HG03558 (cell line): ENCODE measurements around the gene COL8A2.
A peak's percentile ranks its signal among the peaks of the same experiment; 100 is the strongest.

Experiments used
- ATAC-seq: cut with Tn5 transposase; IDR thresholded peaks from one replicate; pipeline ENCODE4 v1.9.1; 2021; ENCODE audit warnings: moderate number of reproducible peaks; ENCODE audit not compliant: unreplicated experiment; ENCODE audit errors: extremely low read depth

The COL8A2 gene

GRCh38 chr1:36157973-36158826 is 33.2 kb upstream of the COL8A2 start:
- no peak for ATAC-seq

- no peak for ATAC-seq
These were observed 32.3 kb upstream of the COL8A2 start for GRCh38 chr1:36157115-36157903.

- no peak for ATAC-seq
These were observed 31.5 kb upstream of the COL8A2 start for GRCh38 chr1:36156329-36157114.

- ATAC-seq, result no peak
These were observed 30.6 kb upstream of the COL8A2 start, which contains the start of gene MAP7D1 for GRCh38 chr1:36155408-36156328. Gene MAP7D1, plus strand, starts transcription at chr1:36156160. Its CDS starts 258 bp downstream, at chr1:36156418.

- no peak for ATAC-seq
These were observed 29.9 kb upstream of the COL8A2 start for GRCh38 chr1:36154765-36155407.

GRCh38 chr1:36154335-36154734 is 29.3 kb upstream of the COL8A2 start:
- no peak for ATAC-seq

GRCh38 chr1:36153476-36153875 is 28.5 kb upstream of the COL8A2 start:
- no peak for ATAC-seq

GRCh38 chr1:36151845-36152203 is 26.8 kb upstream of the COL8A2 start:
- ATAC-seq, result no peak

- ATAC-seq, result no peak
These were observed 26.3 kb upstream of the COL8A2 start for GRCh38 chr1:36151134-36151844.

GRCh38 chr1:36150296-36151133 is 25.5 kb upstream of the COL8A2 start:
- peak; percentile 33 for ATAC-seq

- ATAC-seq, result no peak
These were observed 24.9 kb upstream of the COL8A2 start for GRCh38 chr1:36149973-36150295.

GRCh38 chr1:36149237-36149972 is 24.4 kb upstream of the COL8A2 start, which contains the start of gene TRAPPC3:
Gene TRAPPC3, minus strand, starts transcription at chr1:36149486. Its CDS starts 108 bp downstream, at chr1:36149378.
- peak; percentile 76 for ATAC-seq

- ATAC-seq, result no peak
These were observed 23.8 kb upstream of the COL8A2 start for GRCh38 chr1:36148821-36149236.

GRCh38 chr1:36144413-36144812 is 19.4 kb upstream of the COL8A2 start:
- no peak for ATAC-seq

- no peak for ATAC-seq
These were observed 18.4 kb upstream of the COL8A2 start for GRCh38 chr1:36143424-36143823.

- no peak for ATAC-seq
These were observed 17.1 kb upstream of the COL8A2 start for GRCh38 chr1:36142121-36142520.

- no peak for ATAC-seq
These were observed 14.5 kb upstream of the COL8A2 start for GRCh38 chr1:36139521-36139920.
